ENCODE data around the gene LCORL.

DNA sequence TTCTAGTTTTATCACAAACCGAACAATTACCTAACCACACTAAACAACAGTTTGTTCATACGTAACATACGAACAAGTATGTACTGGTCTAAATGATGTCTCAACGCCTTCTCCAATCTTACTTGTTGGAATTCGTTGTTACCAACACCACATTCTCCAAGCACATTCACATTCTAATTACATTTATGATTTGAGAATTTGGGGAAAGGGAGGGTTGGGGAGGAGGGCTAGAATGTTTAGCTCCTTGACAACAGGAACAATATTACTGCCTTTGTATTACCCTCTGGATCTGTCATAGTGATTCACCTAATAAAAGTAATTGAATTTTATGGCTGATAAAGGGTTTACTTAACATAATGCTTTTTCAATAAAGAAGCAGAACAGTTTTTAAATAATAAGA lies 24.4 kb downstream of the LCORL start:
- TF ChIP-seq, protein P1, sequence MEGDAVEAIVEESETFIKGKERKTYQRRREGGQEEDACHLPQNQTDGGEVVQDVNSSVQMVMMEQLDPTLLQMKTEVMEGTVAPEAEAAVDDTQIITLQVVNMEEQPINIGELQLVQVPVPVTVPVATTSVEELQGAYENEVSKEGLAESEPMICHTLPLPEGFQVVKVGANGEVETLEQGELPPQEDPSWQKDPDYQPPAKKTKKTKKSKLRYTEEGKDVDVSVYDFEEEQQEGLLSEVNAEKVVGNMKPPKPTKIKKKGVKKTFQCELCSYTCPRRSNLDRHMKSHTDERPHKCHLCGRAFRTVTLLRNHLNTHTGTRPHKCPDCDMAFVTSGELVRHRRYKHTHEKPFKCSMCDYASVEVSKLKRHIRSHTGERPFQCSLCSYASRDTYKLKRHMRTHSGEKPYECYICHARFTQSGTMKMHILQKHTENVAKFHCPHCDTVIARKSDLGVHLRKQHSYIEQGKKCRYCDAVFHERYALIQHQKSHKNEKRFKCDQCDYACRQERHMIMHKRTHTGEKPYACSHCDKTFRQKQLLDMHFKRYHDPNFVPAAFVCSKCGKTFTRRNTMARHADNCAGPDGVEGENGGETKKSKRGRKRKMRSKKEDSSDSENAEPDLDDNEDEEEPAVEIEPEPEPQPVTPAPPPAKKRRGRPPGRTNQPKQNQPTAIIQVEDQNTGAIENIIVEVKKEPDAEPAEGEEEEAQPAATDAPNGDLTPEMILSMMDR (IDR thresholded peaks at IDR 0.05) = no peak
- TF ChIP-seq POLR2A (IDR thresholded peaks at IDR 0.05) = no peak

Data from thyroid gland (tissue), 4 donors.